Right lobe of liver (tissue), 6 donors: ENCODE data around the gene CREB3. TPM values are rescaled to one million over a fixed set of nuclear protein-coding genes. Genes with fewer than 3 reads are reported as not detected.

Experiments used
- ATAC-seq, 4 donors: fragments of 200-7000 bp; cut with Tn5 transposase; one replicate each; pipeline ENCODE4 v1.9.1; 2020; ENCODE audit warnings: mild to moderate bottlenecking in 4 of 4, moderate library complexity in 4 of 4
- DNase-seq, 3 donors: peaks; one replicate each; pipeline ENCODE4 v3.0.0-alpha.2; 2020
- H3K27ac ChIP-seq, 3 donors: fragments of 200-600 bp; one replicate each; pipeline ENCODE4 v1.8.0; 2022
- H3K27me3 ChIP-seq, 2 donors: fragments of 200-600 bp; one replicate each; pipeline ENCODE4 v1.8.0; 2022
- H3K36me3 ChIP-seq, 4 donors: fragments of 200-600 bp; sonication (generic) in 1 of 4; one replicate each; pipeline versions ENCODE4 v1.5.1 to v1.8.0; 2017 to 2022; ENCODE audit warnings: control low read depth in 1 of 4
- H3K4me1 ChIP-seq, 4 donors: fragments of 200-600 bp; sonication (generic) in 1 of 4; one replicate each; pipeline versions ENCODE4 v1.5.1 to v1.8.0; 2017 to 2022; ENCODE audit warnings: control low read depth in 1 of 4
- H3K4me3 ChIP-seq, 3 donors: fragments of 200-600 bp; one replicate each; pipeline ENCODE4 v1.8.0; 2022
- H3K9me3 ChIP-seq, 4 donors: fragments of 200-600 bp; sonication (generic) in 1 of 4; one replicate each; pipeline versions ENCODE4 v1.5.1 to v1.8.0; 2017 to 2022; ENCODE audit warnings: control low read depth in 1 of 4
- CTCF ChIP-seq, 4 donors: fragments of 200-600 bp in 3 of 4; fragments of 450-650 bp in 1 of 4; IDR thresholded peaks; one replicate each; pipeline versions ENCODE4 v1.5.1 to v1.8.0; 2016 to 2022; ENCODE audit warnings: antibody characterized with exemption in 4 of 4, mild to moderate bottlenecking in 2 of 4
- POLR2A ChIP-seq: fragments of 450-650 bp; IDR thresholded peaks from one replicate; pipeline ENCODE4 v1.6.1; 2017; ENCODE audit warnings: antibody characterized with exemption, mild to moderate bottlenecking
- WGBS: methylation state at CpG from one replicate; pipeline ENCODE4 v1.1.6; 2018; ENCODE audit warnings: low coverage, low lambda C conversion rate; ENCODE audit not compliant: insufficient coverage; ENCODE audit errors: missing lambda C conversion rate; 5-methylcytosine and 5-hydroxymethylcytosine counted together
- intact Hi-C, 2 donors: fragments of 100-400 bp; cut with DNase I; formaldehyde crosslinking; loops; one replicate each; pipeline versions ENCODE4 v1.11.2 to v1.14.1; 2022
- total RNA-seq, 6 experiments: library from RNA; depleted of rRNA in 2 of 6; stranded (reverse); fragments of >200 nt in 2 of 6; fragmentation: NEBNext Ultra II Directional in 3 of 6; extraction: Animal tissue kit (Norgen Biotek cat#: 25700) in 3 of 6; gene quantifications; one replicate each; pipeline versions ENCODE4 v1.1.0 to v1.2.4, GENCODE V29; 2016 to 2023
- donor health status: DM: no; HTN: yes; CAD: no.
- donor health status: DM: no; HTN: no; CAD: no.
- donor health status: DM: no; HTN: no; CAD: no.
- donor health status: DM: no; HTN: yes; CAD: no.
- donor health status: DM: no; HTN: yes; CAD: no.

CREB3 gene
- total RNA-seq, 6 experiments from 2014 or later: 12.1 to 35.2 (median 17.8) TPM

GRCh38 chr9:35691757-35692301, 40.6 kb upstream of the CREB3 start:
- WGBS: 86% methylated on average over 10 of the region's 13 CpGs
- Histone ChIP-seq H3K36me3 (peaks cover 0 to 10% (median 0%) of the 10 kb centered on the region in 4 donors), H3K27ac (no peak overlapping the region), H3K4me1 (peaks cover 0 to 2% (median 0%) of the 10 kb centered on the region in 4 donors), H3K9me3 (no peaks in the 10 kb centered on the region), H3K4me3 (no peak overlapping the region), H3K27me3 (no peaks in the 10 kb centered on the region)
- TF ChIP-seq POLR2A: no peak
- no peak for TF ChIP-seq CTCF (IDR thresholded peaks at IDR 0.05)
- ATAC-seq: no peak
- intact Hi-C loops: no loop called here
- peak in 1 of 3 donors; percentile 14 for DNase-seq

- Histone ChIP-seq H3K36me3 (peaks cover 23 to 51% (median 27%) of the 10 kb centered on the region in 4 donors), H3K27me3 (no peaks in the 10 kb centered on the region), H3K9me3 (no peaks in the 10 kb centered on the region), H3K27ac (no peak overlapping the region), H3K4me3 (no peak overlapping the region), H3K4me1 (no peaks in the 10 kb centered on the region)
- intact Hi-C loops: loop anchor here in 1 of 2 donors (5.0 kb wide), 1 partner anchor 41 kb away; no protein-coding TSS in a partner anchor
- WGBS: 75% methylated on average over 1 of the region's 3 CpGs
- TF ChIP-seq CTCF (IDR thresholded peaks at IDR 0.05): no peak
- no peak for TF ChIP-seq POLR2A
- DNase-seq (no peak), ATAC-seq (peak in 2 of 4 donors; percentile 3 to 68)
Measured at GRCh38 chr9:35695943-35696401, 36.5 kb upstream of the CREB3 start.

- WGBS: 34% methylated on average over 5 of the region's 9 CpGs
- intact Hi-C loops: loop anchor here in 1 of 2 donors (5.0 kb wide), 1 partner anchor 41 kb away; no protein-coding TSS in a partner anchor
- H3K27me3 ChIP-seq: no peaks in the 10 kb centered on the region
- no peak overlapping the region for H3K4me3 ChIP-seq
- peak in 1 of 3 donors; percentile 65 for DNase-seq
- ATAC-seq: peak; percentile 79 to 92 (median 92)
- H3K27ac ChIP-seq: no peak overlapping the region
- TF ChIP-seq CTCF (IDR thresholded peaks at IDR 0.05): peak; percentile 73 to 94 (median 90)
- TF ChIP-seq POLR2A: no peak
- peaks cover 27 to 58% (median 34%) of the 10 kb centered on the region in 4 donors for H3K36me3 ChIP-seq
- no peaks in the 10 kb centered on the region for H3K9me3 ChIP-seq
- no peaks in the 10 kb centered on the region for H3K4me1 ChIP-seq
Measured at GRCh38 chr9:35696520-35697215, 35.8 kb upstream of the CREB3 start.

GRCh38 chr9:35697486-35697885, 35.0 kb upstream of the CREB3 start:
- intact Hi-C loops: loop anchor here in 1 of 2 donors (5.0 kb wide), 1 partner anchor 40 kb away; no protein-coding TSS in a partner anchor
- TF ChIP-seq POLR2A (no peak), CTCF (IDR thresholded peaks at IDR 0.05) (no peak)
- WGBS: 91% methylated on average over 11 of the region's 14 CpGs
- H3K9me3 ChIP-seq: no peaks in the 10 kb centered on the region
- no peaks in the 10 kb centered on the region for H3K27me3 ChIP-seq
- DNase-seq (peak in 1 of 3 donors; percentile 18), ATAC-seq (peak; percentile 6 to 19 (median 15))
- no peak overlapping the region for H3K4me3 ChIP-seq
- H3K27ac ChIP-seq: no peak overlapping the region
- peaks cover 33 to 66% (median 41%) of the 10 kb centered on the region in 4 donors for H3K36me3 ChIP-seq
- no peaks in the 10 kb centered on the region for H3K4me1 ChIP-seq
